Stimulated activated CD4-positive, alpha-beta T cell treated with anti-CD3 and anti-CD28 coated beads, Interleukin-1b, Interleukin-23, amount 100 ng/mL, for 48 hours (primary cell): ENCODE results near the gene FAM168A.

ENCODE experiments used
- DNase-seq: peaks from one replicate; pipeline ENCODE4 v3.0.0-alpha.2; 2020

FAM168A gene

GRCh38 chr11:73554671-73555320 is 43.1 kb downstream of the FAM168A start:
- no peak for DNase-seq

- no peak for DNase-seq
Measured at GRCh38 chr11:73553266-73553665, 44.6 kb downstream of the FAM168A start.

GRCh38 chr11:73551677-73552076 is 46.2 kb downstream of the FAM168A start:
- no peak for DNase-seq

- no peak for DNase-seq
Measured at GRCh38 chr11:73549376-73549775, 48.5 kb downstream of the FAM168A start.

GRCh38 chr11:73547706-73548595 is 50.0 kb downstream of the FAM168A start:
- no peak for DNase-seq

- no peak for DNase-seq
Measured at GRCh38 chr11:73542175-73542574, 55.7 kb downstream of the FAM168A start.

- no peak for DNase-seq
Measured at GRCh38 chr11:73539506-73540084, 58.3 kb downstream of the FAM168A start.

GRCh38 chr11:73538381-73538872 is 59.5 kb downstream of the FAM168A start:
- DNase-seq, result no peak

- DNase-seq, result no peak
Measured at GRCh38 chr11:73537969-73538368, 59.9 kb downstream of the FAM168A start.

GRCh38 chr11:73536961-73537360 is 61.0 kb downstream of the FAM168A start:
- no peak for DNase-seq

GRCh38 chr11:73532310-73532709 is 65.6 kb downstream of the FAM168A start:
- DNase-seq, result no peak

GRCh38 chr11:73531386-73531785 is 66.5 kb downstream of the FAM168A start:
- DNase-seq, result no peak

- DNase-seq, result no peak
Measured at GRCh38 chr11:73530109-73530508, 67.8 kb downstream of the FAM168A start.

- no peak for DNase-seq
Measured at GRCh38 chr11:73529204-73529530, 68.7 kb downstream of the FAM168A start.

- no peak for DNase-seq
Measured at GRCh38 chr11:73528483-73529203, 69.3 kb downstream of the FAM168A start.

- no peak for DNase-seq
Measured at GRCh38 chr11:73528013-73528412, 69.9 kb downstream of the FAM168A start.

GRCh38 chr11:73525611-73526010 is 72.3 kb downstream of the FAM168A start:
- no peak for DNase-seq

- no peak for DNase-seq
Measured at GRCh38 chr11:73524774-73525173, 73.1 kb downstream of the FAM168A start.

- DNase-seq, result no peak
Measured at GRCh38 chr11:73521621-73522020, 76.3 kb downstream of the FAM168A start.

- no peak for DNase-seq
Measured at GRCh38 chr11:73520353-73521061, 77.4 kb downstream of the FAM168A start.

GRCh38 chr11:73519266-73519665 is 78.6 kb downstream of the FAM168A start:
- DNase-seq, result no peak

GRCh38 chr11:73518195-73518594 is 79.7 kb downstream of the FAM168A start:
- no peak for DNase-seq

- DNase-seq, result no peak
Measured at GRCh38 chr11:73516080-73516479, 81.8 kb downstream of the FAM168A start.
